ENCODE data around the gene ENTHD1. TPM values are rescaled to one million over a fixed set of nuclear protein-coding genes. Genes with fewer than 3 reads are reported as not detected.

ENTHD1 gene
- total RNA-seq, 1 experiment from 2014 or later, result not detected

DNA sequence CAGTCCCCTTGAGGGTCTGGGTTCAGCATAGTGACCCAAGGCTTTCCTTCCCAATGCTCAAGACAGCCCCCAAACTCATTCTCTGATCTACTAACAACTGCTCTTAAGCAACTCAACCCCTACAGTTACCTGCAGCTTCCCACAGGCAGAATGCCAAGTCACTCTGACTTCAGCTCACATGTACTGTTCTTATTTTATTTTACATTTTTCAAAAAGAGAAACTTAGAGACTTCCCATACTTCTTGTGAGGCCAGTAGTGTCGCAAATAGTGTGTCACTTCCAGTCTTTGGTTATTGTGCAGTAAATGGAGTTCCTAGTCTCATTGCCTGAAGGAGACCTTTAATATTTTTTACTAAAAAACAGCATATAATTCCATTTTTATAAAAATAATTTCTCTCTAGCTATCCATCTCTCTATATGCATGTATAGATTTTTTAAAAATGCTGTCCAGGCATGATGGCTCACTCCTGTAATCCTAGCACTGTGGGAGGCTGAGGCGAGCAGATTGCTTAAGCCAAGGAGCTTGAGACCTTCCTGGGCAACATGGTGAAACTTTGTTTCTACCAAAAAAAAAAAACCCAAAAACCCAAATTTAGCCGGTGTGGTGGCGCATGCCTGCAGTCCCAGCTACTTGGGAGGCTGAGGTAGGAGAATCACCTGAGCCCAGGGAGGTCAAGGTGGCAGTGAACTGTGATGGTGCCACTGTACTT, 41.8 kb downstream of the ENTHD1 start:
- H2AFZ ChIP-seq (ENCODE audit: low read length), result no peak overlapping the region
- H4K5ac ChIP-seq (ENCODE audit: insufficient read length, low read depth, low read length), result no peak overlapping the region
- no peaks in the 10 kb centered on the region for H3K9me3 ChIP-seq (ENCODE audit: control insufficient read depth, low read depth, low read length)
- no peak overlapping the region for H3K9ac ChIP-seq (ENCODE audit: extremely low read depth, insufficient read length, low read length)
- H3K4me1 ChIP-seq (ENCODE audit: insufficient read depth, low read length), result no peaks in the 10 kb centered on the region
- H3K14ac ChIP-seq (ENCODE audit: insufficient read depth, low read length), result no peak overlapping the region
- no peaks in the 10 kb centered on the region for H3K27me3 ChIP-seq (ENCODE audit: insufficient read depth, low read length)
- no peak overlapping the region for H4K91ac ChIP-seq (ENCODE audit: insufficient read length, low read depth, low read length)
- H2BK12ac ChIP-seq (ENCODE audit: insufficient read length, low read depth, low read length), result no peak overlapping the region
- H3K79me2 ChIP-seq (ENCODE audit: insufficient read depth, low read length), result no peaks in the 10 kb centered on the region
- no peak overlapping the region for H3K4me3 Mint-ChIP-seq
- H2BK120ac ChIP-seq (ENCODE audit: low read depth, low read length, poor library complexity, severe bottlenecking), result no peak overlapping the region
- no peaks in the 10 kb centered on the region for H4K20me1 ChIP-seq (ENCODE audit: control insufficient read depth, insufficient read depth, insufficient read length)
- H3K27ac ChIP-seq (ENCODE audit: insufficient read length, low read depth, low read length), result no peak overlapping the region
- H3K79me1 ChIP-seq (ENCODE audit: insufficient read depth, low read depth, low read length, poor library complexity, severe bottlenecking), result no peaks in the 10 kb centered on the region
- H3K9me3 Mint-ChIP-seq, result no peaks in the 10 kb centered on the region
- H3K4ac ChIP-seq (ENCODE audit: low read depth, low read length), result no peak overlapping the region
- TF ChIP-seq CTCF (conservative IDR thresholded peaks at IDR 0.05), result no peak
- no peak overlapping the region for H3T11ph ChIP-seq (ENCODE audit: low read length)
- no peak overlapping the region for H3K27ac Mint-ChIP-seq
- no peak overlapping the region for H3K4me2 ChIP-seq (ENCODE audit: insufficient read depth, insufficient read length, low read length)
- H4K8ac ChIP-seq (replicated peaks; ENCODE audit: insufficient read length, low read depth, low read length), result no peak overlapping the region
- no peak overlapping the region for H2AK5ac ChIP-seq (ENCODE audit: insufficient read length, low read length)
- H2BK15ac ChIP-seq (ENCODE audit: low read depth, low read length), result no peak overlapping the region
- H2BK5ac ChIP-seq (ENCODE audit: insufficient read length, low read length), result no peak overlapping the region
- H3K27me3 Mint-ChIP-seq (ENCODE audit: low read depth), result peaks cover 6% of the 10 kb centered on the region
- no peak overlapping the region for H3K23ac ChIP-seq (ENCODE audit: insufficient read length, low read depth, low read length)
- H3K36me3 Mint-ChIP-seq (ENCODE audit: insufficient read depth in 1 of 3, low read depth in 3 of 3), result no peaks in the 10 kb centered on the region
- DNase-seq, result no peak
- no peak overlapping the region for H3K18ac ChIP-seq (ENCODE audit: insufficient read length, low read depth, low read length)
- WGBS (ENCODE audit: extremely low coverage, insufficient read length, low lambda C conversion rate), result no CpG with 5 or more reads among the region's 4 CpGs
- H2BK20ac ChIP-seq (ENCODE audit: low read depth, low read length, poor library complexity, severe bottlenecking), result no peak overlapping the region
- H3K23me2 ChIP-seq (ENCODE audit: insufficient read length, low read depth, low read length, poor library complexity, severe bottlenecking), result no peaks in the 10 kb centered on the region
- no peak overlapping the region for H3K56ac ChIP-seq (ENCODE audit: insufficient read length, low read depth, low read length)
- no peaks in the 10 kb centered on the region for H3K4me1 Mint-ChIP-seq
